Activated CD8-positive, alpha-beta memory T cell treated with anti-CD3 and anti-CD28 coated beads for 1 hour (primary cell): Measurements from ENCODE around the gene ECHS1.
"Not testable (repeated sequence)": the region's sequence is repeated elsewhere in the genome, so short reads cannot be mapped to it uniquely, and the experiment has no call there.

Experiments used
- DNase-seq, 2 donors: peaks; one replicate each; pipeline ENCODE4 v3.0.0-alpha.2; 2020; ENCODE audit warnings: low read depth in 1 of 2; ENCODE audit errors: extremely low read depth in 1 of 2

ECHS1 gene

GRCh38 chr10:133326745-133327650, 46.2 kb downstream of the ECHS1 start:
- DNase-seq: no peak

DNA sequence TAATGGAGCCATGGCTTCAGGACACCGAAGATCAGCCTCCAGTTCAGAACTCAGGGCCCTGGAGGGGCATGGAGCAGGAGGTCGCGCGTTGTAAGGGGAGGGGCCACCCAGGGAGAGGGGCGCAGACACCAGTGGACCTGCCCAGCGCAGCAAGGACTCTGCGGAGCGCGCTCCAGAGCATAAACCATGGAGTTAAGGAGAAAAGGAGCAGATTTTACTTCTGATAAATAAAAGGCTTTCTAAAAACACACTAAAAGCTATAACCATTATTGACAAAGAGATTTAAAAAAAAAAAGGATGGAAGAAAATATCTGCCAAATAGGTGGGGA, 47.0 kb downstream of the ECHS1 start:
- no peak for DNase-seq

DNA sequence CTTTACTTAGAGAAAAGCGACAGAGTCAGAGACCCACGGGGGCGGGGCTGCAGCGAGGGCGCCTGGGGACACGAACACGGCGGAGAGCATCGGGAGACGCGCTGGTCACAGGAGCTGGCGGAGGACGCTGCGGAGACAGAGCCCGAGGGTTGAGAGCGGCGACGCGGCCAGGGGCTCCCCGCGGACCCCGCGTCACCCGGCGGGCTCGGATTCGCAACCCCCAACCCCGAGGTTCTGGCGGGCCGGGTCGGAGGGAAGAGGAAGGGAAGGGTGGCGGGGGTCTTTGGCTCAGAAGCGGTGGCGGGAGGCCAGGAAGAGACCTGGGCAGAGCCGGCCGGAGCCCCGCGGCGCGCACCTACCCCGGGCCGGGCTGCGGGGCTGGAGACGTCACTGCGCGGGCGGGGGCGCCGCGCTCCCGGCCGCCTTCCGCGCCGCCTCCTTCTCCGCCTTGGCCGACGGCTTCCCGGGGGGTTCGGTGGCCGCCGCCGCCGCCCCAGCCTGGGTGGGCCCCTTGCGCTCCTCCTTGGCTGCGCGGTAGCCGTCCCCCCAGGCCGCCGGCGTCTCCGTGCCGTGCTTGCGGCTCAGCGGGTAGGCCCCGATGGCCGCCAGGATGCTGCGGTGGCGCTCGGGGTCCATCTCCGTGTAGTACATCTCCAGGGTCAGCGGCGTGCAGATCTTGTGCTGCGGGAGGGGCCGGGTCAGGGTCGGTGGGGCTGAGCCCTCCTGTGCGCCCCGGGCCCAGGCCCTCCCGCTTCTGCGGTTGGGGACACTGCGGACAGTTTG, 47.5 kb downstream of the ECHS1 start:
- DNase-seq: no peak

DNA sequence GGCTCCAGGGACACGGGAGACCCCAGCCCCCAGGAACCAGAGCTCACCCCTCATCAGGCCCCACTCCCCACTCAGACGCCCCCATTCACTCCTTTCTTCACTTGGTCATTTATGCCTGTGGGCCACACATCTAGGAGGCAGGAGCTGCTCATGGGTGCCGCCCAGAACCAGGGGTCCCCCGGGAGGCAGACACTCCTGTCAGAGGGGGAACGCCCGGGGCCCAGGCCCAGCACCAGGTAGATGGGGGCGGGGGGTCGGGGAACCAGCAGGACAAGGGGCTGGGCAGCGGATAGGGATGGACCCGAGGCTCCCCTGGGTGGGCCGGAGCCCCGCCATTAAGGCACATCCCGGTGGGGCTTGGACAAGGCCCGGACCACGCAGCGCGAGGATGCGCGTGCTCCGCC, 48.3 kb downstream of the ECHS1 start:
- DNase-seq: no peak

- peak in 1 of 2 donors; percentile 24 for DNase-seq
Observed at GRCh38 chr10:133324198-133324792, 48.9 kb downstream of the ECHS1 start.

DNA sequence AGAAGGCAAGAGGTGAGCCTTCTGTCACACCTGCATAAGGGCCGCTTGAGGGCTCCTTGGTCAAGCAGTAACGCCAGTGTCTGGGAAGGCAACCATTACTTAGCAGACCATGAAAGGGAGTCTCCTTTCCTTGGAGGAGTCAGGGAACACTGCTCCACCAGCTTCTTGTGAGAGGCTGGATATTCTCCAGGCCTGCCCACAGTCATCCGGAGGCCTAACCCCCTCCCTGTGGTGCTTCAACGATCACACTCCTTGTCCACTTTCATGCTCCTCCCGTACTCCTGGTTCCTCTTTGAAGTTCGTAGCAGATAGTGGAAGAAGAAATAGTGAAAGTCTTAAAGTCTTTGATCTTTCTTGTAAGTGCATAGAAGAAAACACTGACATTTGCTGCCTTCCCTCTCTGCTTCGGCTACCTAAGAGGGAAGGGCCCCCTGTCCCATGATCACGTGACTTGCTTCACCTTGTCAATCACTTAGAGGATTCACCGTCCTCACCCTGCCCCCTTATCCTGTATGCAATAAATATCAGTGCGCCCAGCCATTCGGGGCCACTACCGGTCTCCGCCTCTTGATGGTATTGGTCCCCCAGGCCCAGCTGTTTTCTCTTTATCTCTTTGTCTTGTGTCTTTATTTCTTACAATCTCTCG, 51.0 kb downstream of the ECHS1 start:
- DNase-seq: not testable (repeated sequence)

GRCh38 chr10:133320852-133321422, 52.2 kb downstream of the ECHS1 start:
- DNase-seq: not testable (repeated sequence)

DNA sequence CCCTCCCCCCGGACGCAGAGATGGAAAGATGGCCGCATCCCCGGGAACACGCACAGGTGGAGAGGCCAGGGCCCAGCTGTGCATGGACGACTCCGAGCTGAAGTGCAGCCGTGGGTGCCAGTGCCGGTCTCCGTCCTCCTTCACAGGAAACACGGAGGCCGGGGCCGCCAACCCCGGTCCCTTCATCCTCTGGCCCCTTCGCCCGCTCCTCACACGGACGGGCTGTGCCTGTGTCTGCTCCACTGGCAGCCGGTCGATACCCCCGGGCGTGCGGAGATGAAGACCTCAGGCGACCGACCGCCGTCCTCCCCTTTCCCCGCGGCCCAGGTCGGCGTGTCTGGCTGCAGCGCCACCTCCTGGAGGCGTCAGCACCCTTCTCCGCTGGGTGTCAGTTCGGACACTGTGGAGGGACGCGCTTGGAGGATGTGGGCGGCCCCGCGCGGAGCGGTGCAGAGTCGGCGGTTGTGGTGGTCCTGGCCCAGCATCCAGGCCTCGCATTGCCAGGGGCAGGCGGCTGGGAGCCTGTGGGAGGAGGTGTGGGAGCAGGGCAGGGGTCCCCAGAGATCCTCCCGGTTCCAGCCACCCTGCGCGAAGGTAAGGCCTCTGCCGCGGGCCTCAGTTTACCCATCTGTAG, 54.5 kb downstream of the ECHS1 start:
- peak; percentile 31 to 55 for DNase-seq

DNA sequence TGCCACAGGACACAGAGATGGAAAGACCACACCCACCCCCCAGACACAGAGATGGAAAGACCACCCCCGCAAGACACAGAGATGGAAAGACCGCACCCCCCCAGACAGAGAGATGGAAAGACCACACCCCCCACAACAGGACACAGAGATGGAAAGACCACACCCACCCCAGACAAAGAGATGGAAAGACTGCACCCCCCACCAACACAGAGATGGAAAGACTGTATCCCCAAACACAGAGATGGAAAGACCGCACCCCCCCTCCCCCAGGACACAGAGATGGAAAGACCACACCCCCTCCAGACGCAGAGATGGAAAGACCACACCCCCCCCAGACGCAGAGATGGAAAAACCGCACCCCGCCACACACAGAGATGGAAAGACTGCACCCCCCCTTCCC, 56.4 kb downstream of the ECHS1 start:
- no peak for DNase-seq

DNA sequence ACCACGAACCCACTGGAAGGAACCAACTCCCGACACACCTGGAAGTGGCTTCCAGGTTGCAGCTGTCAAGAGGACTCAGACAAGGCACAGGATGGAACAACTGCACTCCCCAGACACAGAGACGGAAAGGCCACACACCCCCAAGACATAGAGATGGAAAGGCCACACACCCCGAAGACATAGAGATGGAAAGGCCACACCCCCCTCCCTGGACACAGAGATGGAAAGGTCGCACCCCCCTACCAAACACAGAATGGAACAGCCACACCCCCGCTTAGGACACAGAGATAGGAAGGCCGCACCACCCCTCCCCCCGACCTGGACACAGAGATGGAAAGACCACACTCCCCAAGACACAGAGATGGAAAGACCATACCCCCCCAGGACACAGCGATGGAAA, 56.9 kb downstream of the ECHS1 start:
- no peak for DNase-seq

DNA sequence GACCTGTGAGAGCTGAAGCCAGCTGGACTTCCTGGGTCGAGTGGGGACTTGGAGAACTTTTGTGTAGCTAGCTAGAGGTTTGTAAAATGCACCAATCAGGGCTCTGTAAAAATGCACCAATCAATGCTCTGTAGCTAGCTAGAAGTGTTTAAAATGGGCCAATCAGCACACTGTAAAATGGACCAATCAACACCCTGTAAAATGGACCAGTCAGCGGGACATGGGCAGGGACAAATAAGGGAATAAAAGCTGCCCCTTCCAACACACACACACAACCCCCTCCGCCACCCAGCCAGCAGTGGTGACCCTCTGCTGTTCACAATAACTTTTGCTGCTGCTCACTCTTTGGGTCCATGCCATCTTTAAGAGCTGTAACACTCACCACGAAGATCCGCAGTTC, 57.3 kb downstream of the ECHS1 start:
- no peak for DNase-seq

DNA sequence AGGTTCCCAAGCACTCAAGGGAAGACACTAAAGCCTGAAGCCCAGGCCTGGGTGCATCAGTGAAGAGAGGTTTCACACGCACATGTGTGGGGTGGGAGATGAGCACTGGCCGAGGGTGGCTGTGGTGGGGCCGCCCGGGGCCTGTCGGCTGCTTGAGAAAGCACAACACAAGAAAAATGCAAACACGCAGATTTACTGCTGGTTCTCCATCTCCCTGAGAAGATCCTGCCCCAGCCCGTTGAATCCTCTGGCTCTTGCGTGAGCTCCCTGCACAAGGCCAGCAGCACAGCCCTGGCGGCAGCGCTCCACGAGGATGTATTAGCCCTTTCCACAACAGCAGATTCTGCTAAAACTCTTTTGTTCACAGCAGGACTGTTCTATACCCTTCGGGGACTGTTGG, 58.2 kb downstream of the ECHS1 start:
- DNase-seq: no peak

DNA sequence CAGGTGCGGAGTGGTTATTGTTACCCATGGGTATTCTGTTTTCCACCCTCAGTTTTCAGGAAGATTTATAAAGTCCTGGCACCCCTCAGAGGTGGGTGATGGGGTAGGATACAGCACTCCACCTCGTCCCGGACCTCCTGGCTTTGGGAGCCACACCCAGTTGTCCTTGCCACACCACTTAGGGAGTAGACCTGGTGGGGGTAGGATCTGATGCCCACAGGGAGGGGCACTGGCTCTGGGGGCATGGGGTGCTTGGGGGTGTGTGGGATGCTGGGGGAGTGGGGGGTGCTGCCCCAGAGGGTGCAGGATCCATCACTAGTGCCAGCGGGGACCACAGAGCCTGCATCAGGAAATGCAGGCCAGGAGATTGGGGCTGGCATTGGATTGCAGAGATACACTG, 60.0 kb downstream of the ECHS1 start:
- no peak for DNase-seq

DNA sequence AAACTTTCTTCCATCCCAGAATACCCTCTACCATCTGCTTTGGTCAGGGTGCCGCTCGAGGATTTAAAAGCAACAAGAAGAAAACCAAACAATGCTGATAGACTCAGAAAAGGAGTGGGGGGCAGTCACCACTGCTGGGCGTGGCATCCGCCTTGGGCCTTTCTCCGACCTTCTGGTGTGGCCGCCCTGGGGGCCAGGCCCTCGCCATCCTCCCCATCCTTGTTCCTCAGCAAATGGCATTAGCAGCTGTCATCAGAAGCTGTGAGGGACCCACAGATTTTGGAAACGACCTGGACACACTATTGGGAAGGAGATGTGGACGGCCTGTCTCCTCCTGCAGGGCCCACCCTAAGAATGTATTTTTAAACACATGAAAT, 60.4 kb downstream of the ECHS1 start:
- DNase-seq: no peak
